Endodermal cell (in vitro differentiated cells): ENCODE results near the gene ERMP1. TPM values are rescaled to one million over a fixed set of nuclear protein-coding genes. Genes with fewer than 3 reads are reported as not detected.

Source experiments
- DNase-seq: peaks from one replicate; pipeline ENCODE4 v3.0.0-alpha.2; 2017
- H3K27ac ChIP-seq: 2 replicates; pipeline ENCODE4 v1.5.1; 2013; ENCODE audit warnings: mild to moderate bottlenecking, low read depth, low read length, moderate library complexity
- H3K27me3 ChIP-seq: 2 replicates; pipeline ENCODE4 v1.6.1; 2013; ENCODE audit warnings: mild to moderate bottlenecking, low read length, moderate library complexity; ENCODE audit not compliant: insufficient read depth, control insufficient read depth, poor library complexity, severe bottlenecking
- H3K36me3 ChIP-seq: 2 replicates; pipeline ENCODE4 v1.7.0; 2013; ENCODE audit warnings: mild to moderate bottlenecking, low read length, moderate library complexity; ENCODE audit not compliant: control insufficient read depth, insufficient read depth
- H3K4me1 ChIP-seq: one replicate; pipeline ENCODE4 v1.7.0; 2013; ENCODE audit warnings: low read length; ENCODE audit not compliant: control insufficient read depth, insufficient read depth
- H3K4me3 ChIP-seq: 2 replicates; pipeline ENCODE4 v1.5.1; 2013; ENCODE audit warnings: mild to moderate bottlenecking, low read length, moderate library complexity
- H3K9ac ChIP-seq: 2 replicates; pipeline ENCODE4 v1.6.1; 2013; ENCODE audit warnings: mild to moderate bottlenecking, low read length, moderate library complexity; ENCODE audit not compliant: poor library complexity, severe bottlenecking; ENCODE audit errors: extremely low read depth
- H3K9me3 ChIP-seq: 2 replicates; pipeline ENCODE4 v1.6.1; 2013; ENCODE audit warnings: mild to moderate bottlenecking, low read length, moderate library complexity; ENCODE audit not compliant: control insufficient read depth
- H3K27ac Mint-ChIP-seq: 2 replicates; pipeline ENCODE4 v1.8.0; 2020; ENCODE audit warnings: mixed read lengths
- H3K27me3 Mint-ChIP-seq: 2 replicates; pipeline ENCODE4 v1.8.0; 2021; ENCODE audit warnings: mild to moderate bottlenecking, mixed read lengths; ENCODE audit not compliant: insufficient read depth
- H3K36me3 Mint-ChIP-seq: 2 replicates; pipeline ENCODE4 v1.8.0; 2020; ENCODE audit warnings: low read depth, mixed read lengths
- H3K4me1 Mint-ChIP-seq: 2 replicates; pipeline ENCODE4 v1.8.0; 2020; ENCODE audit warnings: mixed read lengths
- H3K4me3 Mint-ChIP-seq: 2 replicates; pipeline ENCODE4 v1.8.0; 2020; ENCODE audit warnings: mild to moderate bottlenecking, moderate library complexity, mixed read lengths
- H3K9me3 Mint-ChIP-seq: 2 replicates; pipeline ENCODE4 v1.8.0; 2020; ENCODE audit warnings: mild to moderate bottlenecking, mixed read lengths
- WGBS, 2 experiments: methylation state at CpG; one replicate each; pipeline versions ENCODE4 v1.1.5 to v1.1.7; 2013; ENCODE audit warnings: missing lambda C conversion rate in 2 of 2, mixed read lengths in 1 of 2; ENCODE audit not compliant: insufficient coverage in 1 of 2, insufficient read length in 1 of 2; 5-methylcytosine and 5-hydroxymethylcytosine counted together
- total RNA-seq, 2 donors: library from RNA; stranded (reverse); fragmentation: NEBNext Ultra II Directional in 1 of 2; extraction: Animal tissue kit (Norgen Biotek cat#: 25700) in 1 of 2; gene quantifications; 2 replicates in 1 of 2; 3 replicates in 1 of 2; pipeline ENCODE4 v1.2.1, GENCODE V29; 2021
- TF ChIP-seq, protein P1 (sequence below): fragments of 200-600 bp; sonication (generic); conservative IDR thresholded peaks from 2 replicates; pipeline ENCODE4 v1.5.0; 2021; ENCODE audit warnings: antibody characterized with exemption, mild to moderate bottlenecking

ERMP1 gene
- total RNA-seq, 2 donors from 2014 or later: 22.8 to 36.0 TPM

DNA sequence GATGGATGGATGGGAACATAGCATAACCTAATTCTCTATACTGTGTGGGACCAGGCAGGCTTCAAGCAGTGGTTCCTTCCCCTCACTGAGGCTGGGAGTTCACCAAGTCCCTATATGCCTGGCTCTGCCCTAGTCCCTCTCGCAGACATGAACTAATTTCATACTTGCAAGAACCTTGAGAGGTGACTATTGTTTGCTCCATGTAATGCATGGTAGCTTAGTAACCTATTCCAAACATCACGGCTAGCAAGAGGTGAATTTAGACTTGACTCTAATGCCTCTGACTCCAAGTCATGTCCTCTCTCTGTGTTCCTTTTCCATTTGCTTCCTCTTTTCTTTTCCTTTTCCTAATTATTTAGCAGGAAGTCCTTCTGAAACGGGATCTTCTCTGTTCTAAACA, 25.9 kb upstream of the ERMP1 start:
- peaks cover 12% of the 10 kb centered on the region for H3K27me3 Mint-ChIP-seq
- no peak overlapping the region for H3K9ac ChIP-seq
- TF ChIP-seq, protein P1, sequence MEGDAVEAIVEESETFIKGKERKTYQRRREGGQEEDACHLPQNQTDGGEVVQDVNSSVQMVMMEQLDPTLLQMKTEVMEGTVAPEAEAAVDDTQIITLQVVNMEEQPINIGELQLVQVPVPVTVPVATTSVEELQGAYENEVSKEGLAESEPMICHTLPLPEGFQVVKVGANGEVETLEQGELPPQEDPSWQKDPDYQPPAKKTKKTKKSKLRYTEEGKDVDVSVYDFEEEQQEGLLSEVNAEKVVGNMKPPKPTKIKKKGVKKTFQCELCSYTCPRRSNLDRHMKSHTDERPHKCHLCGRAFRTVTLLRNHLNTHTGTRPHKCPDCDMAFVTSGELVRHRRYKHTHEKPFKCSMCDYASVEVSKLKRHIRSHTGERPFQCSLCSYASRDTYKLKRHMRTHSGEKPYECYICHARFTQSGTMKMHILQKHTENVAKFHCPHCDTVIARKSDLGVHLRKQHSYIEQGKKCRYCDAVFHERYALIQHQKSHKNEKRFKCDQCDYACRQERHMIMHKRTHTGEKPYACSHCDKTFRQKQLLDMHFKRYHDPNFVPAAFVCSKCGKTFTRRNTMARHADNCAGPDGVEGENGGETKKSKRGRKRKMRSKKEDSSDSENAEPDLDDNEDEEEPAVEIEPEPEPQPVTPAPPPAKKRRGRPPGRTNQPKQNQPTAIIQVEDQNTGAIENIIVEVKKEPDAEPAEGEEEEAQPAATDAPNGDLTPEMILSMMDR: no peak
- peaks cover 7% of the 10 kb centered on the region for H3K27me3 ChIP-seq
- H3K36me3 Mint-ChIP-seq: no peaks in the 10 kb centered on the region
- no peak overlapping the region for H3K27ac Mint-ChIP-seq
- H3K27ac ChIP-seq: no peak overlapping the region
- no peak for DNase-seq
- no peaks in the 10 kb centered on the region for H3K9me3 ChIP-seq
- H3K9me3 Mint-ChIP-seq: no peaks in the 10 kb centered on the region
- 50 to 56% methylated on average over 3 of the region's 3 CpGs for WGBS, 2 experiments
- H3K4me1 ChIP-seq: no peaks in the 10 kb centered on the region
- no peaks in the 10 kb centered on the region for H3K36me3 ChIP-seq
- H3K4me1 Mint-ChIP-seq: no peaks in the 10 kb centered on the region
- H3K4me3 ChIP-seq: no peak overlapping the region
- H3K4me3 Mint-ChIP-seq: no peak overlapping the region

DNA sequence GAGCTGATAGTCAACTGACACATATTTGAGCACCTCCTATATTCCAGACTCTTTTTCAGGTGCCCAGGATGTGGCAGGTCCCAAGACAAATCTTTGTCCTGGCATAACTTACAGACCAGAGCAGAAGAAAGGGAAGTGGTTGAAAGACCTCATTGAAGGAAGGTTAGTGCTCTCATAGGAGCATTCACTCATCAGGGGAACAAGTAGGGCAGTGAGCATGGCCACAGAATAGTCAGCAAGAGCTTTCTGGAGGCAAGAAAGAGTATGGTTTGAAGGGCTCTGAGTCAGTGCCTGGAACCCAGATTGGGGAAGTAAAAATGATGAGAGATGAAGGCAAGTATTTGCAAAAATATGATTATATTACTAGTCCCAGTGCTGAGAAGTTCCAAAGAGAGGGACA, 25.0 kb upstream of the ERMP1 start:
- no peaks in the 10 kb centered on the region for H3K9me3 Mint-ChIP-seq

DNA sequence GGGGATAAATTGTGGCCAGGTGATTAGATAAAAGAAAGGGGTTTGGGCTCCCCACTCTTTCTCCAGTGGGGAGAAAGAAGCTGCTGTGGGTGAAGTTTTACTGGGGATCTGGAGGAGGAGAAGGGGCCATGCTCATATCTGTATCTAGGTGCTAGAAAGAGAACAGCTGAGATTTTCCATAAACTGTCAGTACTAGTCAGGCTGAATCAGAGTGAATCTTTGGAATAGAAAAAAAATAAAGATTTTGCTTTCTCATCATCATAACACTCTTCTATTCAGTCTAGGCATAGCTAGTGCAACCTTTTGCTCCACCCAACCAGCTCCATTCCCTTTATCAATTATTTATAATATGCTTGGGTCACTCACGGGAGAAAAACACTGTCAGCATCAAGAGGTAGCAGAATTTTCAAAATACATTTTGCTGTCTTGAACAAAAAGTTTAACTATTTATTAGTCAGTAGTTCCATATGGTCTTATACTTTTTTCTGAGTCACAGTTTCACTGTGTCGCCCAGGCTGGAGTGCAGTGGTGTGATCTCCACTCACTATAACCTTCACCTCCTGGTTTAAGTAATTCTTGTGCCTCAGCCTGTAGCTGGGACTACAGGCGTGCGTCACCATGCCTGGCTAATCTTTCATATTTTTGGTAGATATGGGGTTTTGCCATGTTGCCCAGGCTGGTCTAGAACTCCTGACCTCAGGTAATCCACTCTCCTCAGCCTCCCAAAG, 21.3 kb upstream of the ERMP1 start:
- no peaks in the 10 kb centered on the region for H3K9me3 ChIP-seq
- TF ChIP-seq, protein P1: no peak
- H3K4me1 ChIP-seq: peaks cover 2% of the 10 kb centered on the region
- no peak for DNase-seq
- no peak overlapping the region for H3K27ac ChIP-seq
- Mint-ChIP-seq H3K4me3 (no peak overlapping the region), H3K27me3 (peaks cover 12% of the 10 kb centered on the region), H3K4me1 (peaks cover 17% of the 10 kb centered on the region), H3K9me3 (no peaks in the 10 kb centered on the region), H3K36me3 (no peaks in the 10 kb centered on the region), H3K27ac (no peak overlapping the region)
- H3K9ac ChIP-seq: no peak overlapping the region
- peaks cover 7% of the 10 kb centered on the region for H3K27me3 ChIP-seq
- 91 to 100% methylated on average over 3 to 4 of the region's 4 CpGs for WGBS, 2 experiments
- no peak overlapping the region for H3K4me3 ChIP-seq
- no peaks in the 10 kb centered on the region for H3K36me3 ChIP-seq

More for the DNA sequence above, 25.0 kb upstream of the ERMP1 start:
- H3K4me1 ChIP-seq: no peaks in the 10 kb centered on the region
- DNase-seq: no peak
- H3K9me3 ChIP-seq: no peaks in the 10 kb centered on the region
- peaks cover 7% of the 10 kb centered on the region for H3K27me3 ChIP-seq
- no peak overlapping the region for H3K4me3 Mint-ChIP-seq
- no peak overlapping the region for H3K4me3 ChIP-seq
- no peaks in the 10 kb centered on the region for H3K36me3 Mint-ChIP-seq
- peaks cover 9% of the 10 kb centered on the region for H3K4me1 Mint-ChIP-seq
- peaks cover 12% of the 10 kb centered on the region for H3K27me3 Mint-ChIP-seq
- no peak overlapping the region for H3K27ac Mint-ChIP-seq
- H3K9ac ChIP-seq: no peak overlapping the region
- H3K36me3 ChIP-seq: no peaks in the 10 kb centered on the region
- H3K27ac ChIP-seq: no peak overlapping the region
- TF ChIP-seq, protein P1: no peak
